HepG2 (cell line): ENCODE results near the gene CTU1. TPM values are rescaled to one million over a fixed set of nuclear protein-coding genes. Genes with fewer than 3 reads are reported as not detected.

Experiments used
- ATAC-seq: fragments of 200-7000 bp; cut with Tn5 transposase; 3 replicates; pipeline ENCODE4 v1.9.1; 2020; ENCODE audit warnings: mild to moderate bottlenecking, moderate library complexity
- BruUV-seq: library from RNA; stranded (reverse); fragments of 400-500 nt; replicated peaks from 2 replicates; lab custom pipeline; 2021; lab: Mats Ljungman, UMichigan
- CTCF ChIA-PET: fragments of 300-600 bp; formaldehyde crosslinking; extraction: SDS; loops from one replicate; lab custom pipeline; 2021; ENCODE audit warnings: low total read pairs, inconsistent platforms, low intra/inter-chr PET ratio; lab: Yijun Ruan, JAX
- POLR2A ChIA-PET: fragments of 350-600 bp; sonication (Branson Sonifier 250); formaldehyde crosslinking; loops from one replicate; lab custom pipeline; 2020; ENCODE audit warnings: antibody characterized with exemption, inconsistent platforms; lab: Yijun Ruan, JAX
- DNase-seq: peaks from one replicate; pipeline ENCODE4 v3.0.0-alpha.2; 2015; ENCODE audit warnings: low spot score
- FAIRE-seq: peaks from 3 replicates; lab custom pipeline; 2011; peaks lifted over from hg19 to GRCh38; lab: Jason Lieb, UNC
- H2AFZ ChIP-seq: one replicate; pipeline ENCODE4 v1.6.1; 2011; ENCODE audit warnings: low read length, inconsistent platforms
- H3K27ac ChIP-seq: fragments of 300-600 bp; 3 replicates; pipeline ENCODE4 v1.8.0; 2011; ENCODE audit warnings: mixed run types, mild to moderate bottlenecking, mixed read lengths, low read length, inconsistent platforms; ENCODE audit not compliant: insufficient read depth; ENCODE audit errors: extremely low read length
- H3K27me3 ChIP-seq, 2 experiments: fragments of 200-600 bp in 1 of 2; 2 replicates in 1 of 2; 3 replicates in 1 of 2; pipeline versions ENCODE4 v1.6.0 to v1.8.0; 2011; ENCODE audit warnings: low read length in 2 of 2, mild to moderate bottlenecking in 2 of 2, moderate library complexity in 2 of 2, inconsistent platforms in 1 of 2; ENCODE audit not compliant: insufficient read depth in 2 of 2, control insufficient read depth in 1 of 2
- H3K36me3 ChIP-seq, 2 experiments: fragments of 200-600 bp in 1 of 2; replicated peaks in 1 of 2; 2 replicates in 1 of 2; 3 replicates in 1 of 2; pipeline versions ENCODE4 v1.5.1 to v1.8.0; 2011; ENCODE audit warnings: low read length in 2 of 2, inconsistent platforms in 1 of 2; ENCODE audit not compliant: insufficient read depth in 2 of 2, control insufficient read depth in 1 of 2
- H3K4me1 ChIP-seq: 2 replicates; pipeline ENCODE4 v1.5.1; 2012; ENCODE audit warnings: low read length, inconsistent platforms; ENCODE audit not compliant: insufficient read depth
- H3K4me2 ChIP-seq: 2 replicates; pipeline ENCODE4 v1.6.0; 2011; ENCODE audit warnings: low read depth, low read length, inconsistent platforms
- H3K4me3 ChIP-seq, 3 experiments: fragments of 200-600 bp in 1 of 3; sonication (generic), shearing (Covaris generic) in 1 of 3; replicated peaks in 1 of 3; 2 replicates each; pipeline ENCODE4 v1.5.1; 2011 to 2016; ENCODE audit warnings: low read length in 3 of 3, inconsistent platforms in 2 of 3, low read depth in 2 of 3, mild to moderate bottlenecking in 2 of 3, control low read depth in 1 of 3, mixed read lengths in 1 of 3; ENCODE audit not compliant: insufficient read depth in 1 of 3
- H3K79me2 ChIP-seq: one replicate; pipeline ENCODE4 v1.6.1; 2011; ENCODE audit warnings: low read length, inconsistent platforms; ENCODE audit not compliant: insufficient read depth
- H3K9ac ChIP-seq: 2 replicates; pipeline ENCODE4 v1.6.0; 2011; ENCODE audit warnings: mild to moderate bottlenecking, low read depth, low read length, inconsistent platforms; ENCODE audit not compliant: insufficient read depth
- H3K9me3 ChIP-seq: 2 replicates; pipeline ENCODE4 v1.5.1; 2012; ENCODE audit warnings: mild to moderate bottlenecking, low read length
- H4K20me1 ChIP-seq: 2 replicates; pipeline ENCODE4 v1.6.0; 2011; ENCODE audit warnings: inconsistent platforms, mild to moderate bottlenecking, low read length, moderate library complexity; ENCODE audit not compliant: insufficient read depth
- FOXA1 ChIP-seq, 2 experiments: fragments of 450-650 bp in 1 of 2; sonication (generic) in 1 of 2; formaldehyde crosslinking in 1 of 2; IDR thresholded peaks; 2 replicates each; pipeline versions ENCODE4 v1.4.0 to v1.6.1; 2016 to 2020; ENCODE audit warnings: missing genetic modification reagents in 1 of 2
- HMG20B ChIP-seq: conservative IDR thresholded peaks from 2 replicates; pipeline ENCODE4 v1.6.1; 2016; ENCODE audit warnings: missing genetic modification reagents, missing compliant biosample characterization
- KAT2B ChIP-seq: fragments of 150-350 bp; IDR thresholded peaks from 2 replicates; pipeline ENCODE4 v1.6.1; 2014; ENCODE audit warnings: low read depth, low read length, borderline replicate concordance
- LBX2 ChIP-seq: sonication (generic); formaldehyde crosslinking; IDR thresholded peaks from 2 replicates; pipeline ENCODE4 v1.5.0; 2020; ENCODE audit warnings: missing genetic modification reagents, mild to moderate bottlenecking, borderline replicate concordance
- TFDP2 ChIP-seq: sonication (generic); formaldehyde crosslinking; IDR thresholded peaks from 2 replicates; pipeline ENCODE4 v1.4.0; 2020; ENCODE audit warnings: missing genetic modification reagents
- YEATS2 ChIP-seq: sonication (generic); formaldehyde crosslinking; IDR thresholded peaks from 2 replicates; pipeline ENCODE4 v1.4.0; 2020; ENCODE audit warnings: missing genetic modification reagents, borderline replicate concordance
- ZIK1 ChIP-seq: sonication (generic); formaldehyde crosslinking; IDR thresholded peaks from 2 replicates; pipeline ENCODE4 v1.5.0; 2020; ENCODE audit warnings: mild to moderate bottlenecking, low read depth, missing genetic modification reagents, borderline replicate concordance
- ZNF44 ChIP-seq: sonication (generic); formaldehyde crosslinking; IDR thresholded peaks from 2 replicates; pipeline ENCODE4 v1.5.1; 2020; ENCODE audit warnings: mild to moderate bottlenecking, missing genetic modification reagents
- ZNF589 ChIP-seq: sonication (generic); formaldehyde crosslinking; conservative IDR thresholded peaks from 2 replicates; pipeline ENCODE4 v1.8.0; 2022; ENCODE audit warnings: mild to moderate bottlenecking, moderate library complexity, missing genetic modification reagents
- ZNF607 ChIP-seq: sonication (generic); formaldehyde crosslinking; IDR thresholded peaks from 2 replicates; pipeline ENCODE4 v1.5.1; 2020; ENCODE audit warnings: missing genetic modification reagents, mild to moderate bottlenecking, borderline replicate concordance
- ZNF710 ChIP-seq: sonication (generic); formaldehyde crosslinking; IDR thresholded peaks from 2 replicates; pipeline ENCODE4 v1.5.0; 2020; ENCODE audit warnings: mild to moderate bottlenecking, missing genetic modification reagents, borderline replicate concordance
- ZNF816 ChIP-seq: sonication (generic); formaldehyde crosslinking; IDR thresholded peaks from 2 replicates; pipeline ENCODE4 v1.8.0; 2022; ENCODE audit warnings: missing genetic modification reagents, mild to moderate bottlenecking, borderline replicate concordance
- ZNF83 ChIP-seq: sonication (generic); formaldehyde crosslinking; IDR thresholded peaks from 2 replicates; pipeline ENCODE4 v1.4.0; 2020; ENCODE audit warnings: missing genetic modification reagents, mild to moderate bottlenecking, borderline replicate concordance
- ZZZ3 ChIP-seq: sonication (generic); formaldehyde crosslinking; IDR thresholded peaks from 2 replicates; pipeline ENCODE4 v1.4.0; 2020; ENCODE audit warnings: missing genetic modification reagents, mild to moderate bottlenecking, borderline replicate concordance
- WGBS: methylation state at CpG from one replicate; pipeline ENCODE4 v1.1.6; 2017; ENCODE audit warnings: low lambda C conversion rate; 5-methylcytosine and 5-hydroxymethylcytosine counted together
- in situ Hi-C: cut with HindIII; loops from 2 replicates; pipeline ENCODE4 v1.10.0; 2017; ENCODE audit warnings: low pct_unique_long_range_greater_than_20kb; ENCODE audit not compliant: extremely low pct_ligation_motif_present
- intact Hi-C: fragments of 100-400 bp; cut with micrococcal nuclease; formaldehyde crosslinking; loops from one replicate; pipeline ENCODE4 v1.10.0; 2022; ENCODE audit not compliant: unreplicated experiment
- polyA plus RNA-seq, 8 experiments: library from polyadenylated mRNA; depleted of rRNA in 3 of 8; stranded (reverse) in 7 of 8; unstranded in 1 of 8; fragments of >200 nt; fragmentation: Illumina TruSeq in 4 of 8; extraction: Trizol in 4 of 8; gene quantifications; 2 replicates each; pipeline versions ENCODE4 v1.2.1 to v1.2.3, GENCODE V29; 2011 to 2016; ENCODE audit warnings: low read depth in 4 of 8, missing spikeins in 1 of 8, mixed read lengths in 1 of 8; ENCODE audit not compliant: insufficient read depth in 1 of 8
- total RNA-seq, 5 experiments: library from RNA; depleted of rRNA; stranded (reverse); fragments of >200 nt; fragmentation: Illumina TruSeq; extraction: Trizol; gene quantifications; 2 replicates each; pipeline ENCODE4 v1.2.3, GENCODE V29; 2016; ENCODE audit warnings: low read depth in 1 of 5
- TF ChIP-seq, protein P1 (sequence below): sonication (generic); formaldehyde crosslinking; IDR thresholded peaks from 2 replicates; pipeline ENCODE4 v1.5.1; 2020; ENCODE audit warnings: mild to moderate bottlenecking, moderate library complexity, missing genetic modification reagents

Gene CTU1
- total and polyA plus RNA-seq, 2 of the 13 experiments (the other 11 are each of a cell fraction or from before 2014, with no cell fraction given), result 1.9 to 2.9 TPM

GRCh38 chr19:51142119-51142518 is 33.9 kb upstream of the CTU1 start, which contains the start of gene SIGLEC7:
TSS of gene SIGLEC7 (plus strand) at chr19:51142301. CDS start at chr19:51142370, 69 bp downstream.
- H3K79me2 ChIP-seq, result no peaks in the 10 kb centered on the region
- H3K36me3 ChIP-seq, result no peaks in the 10 kb centered on the region
- no peak within 1 kb of the TSS for H3K4me3 ChIP-seq
- H4K20me1 ChIP-seq, result no peaks in the 10 kb centered on the region
- no peaks in the 10 kb centered on the region for H3K4me1 ChIP-seq
- peaks cover 4 to 56% of the 10 kb centered on the region in 2 experiments; a peak in 4 of 5 replicates for H3K27me3 ChIP-seq
- CTCF ChIA-PET, result no interaction called here
- POLR2A ChIA-PET, result no interaction called here
- no peak within 1 kb of the TSS for H3K4me2 ChIP-seq
- no peaks in the 10 kb centered on the region for H3K9me3 ChIP-seq
- no peak within 1 kb of the TSS for H3K27ac ChIP-seq
- intact Hi-C loops (no loop called here), in situ Hi-C loops (no loop called here)
- H3K9ac ChIP-seq, result no peak within 1 kb of the TSS
- ATAC-seq (no peak), DNase-seq (no peak), FAIRE-seq (no peak)
- TF ChIP-seq ZZZ3 (CRISPR knock-in tag) (no peak), ZNF816 (CRISPR knock-in tag) (no peak), ZNF607 (no peak), ZNF44 (CRISPR knock-in tag) (no peak), FOXA1 (IDR thresholded peaks at IDR 0.05) (no peak), FOXA1 (CRISPR knock-in tag; IDR thresholded peaks at IDR 0.05) (no peak), LBX2 (no peak), HMG20B (CRISPR knock-in tag) (no peak), ZIK1 (CRISPR knock-in tag) (no peak), ZNF83 (CRISPR knock-in tag) (no peak), ZNF710 (CRISPR knock-in tag) (no peak), ZNF589 (CRISPR knock-in tag) (no peak), YEATS2 (CRISPR knock-in tag) (no peak), KAT2B (no peak), TFDP2 (CRISPR knock-in tag) (no peak)
- TF ChIP-seq, protein P1, sequence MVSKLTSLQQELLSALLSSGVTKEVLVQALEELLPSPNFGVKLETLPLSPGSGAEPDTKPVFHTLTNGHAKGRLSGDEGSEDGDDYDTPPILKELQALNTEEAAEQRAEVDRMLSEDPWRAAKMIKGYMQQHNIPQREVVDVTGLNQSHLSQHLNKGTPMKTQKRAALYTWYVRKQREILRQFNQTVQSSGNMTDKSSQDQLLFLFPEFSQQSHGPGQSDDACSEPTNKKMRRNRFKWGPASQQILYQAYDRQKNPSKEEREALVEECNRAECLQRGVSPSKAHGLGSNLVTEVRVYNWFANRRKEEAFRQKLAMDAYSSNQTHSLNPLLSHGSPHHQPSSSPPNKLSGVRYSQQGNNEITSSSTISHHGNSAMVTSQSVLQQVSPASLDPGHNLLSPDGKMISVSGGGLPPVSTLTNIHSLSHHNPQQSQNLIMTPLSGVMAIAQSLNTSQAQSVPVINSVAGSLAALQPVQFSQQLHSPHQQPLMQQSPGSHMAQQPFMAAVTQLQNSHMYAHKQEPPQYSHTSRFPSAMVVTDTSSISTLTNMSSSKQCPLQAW (CRISPR knock-in tag), result no peak
- TF ChIP-seq, all 625 proteins: peak for 0
- no TSS peak for BruUV-seq
- H2AFZ ChIP-seq, result no peak within 1 kb of the TSS
- 0% methylated on average over 8 of the region's 14 CpGs for WGBS
